ENCODE results near the gene RANBP1.
"Not testable (repeated sequence)": the region's sequence is repeated elsewhere in the genome, so short reads cannot be mapped to it uniquely, and the experiment has no call there.

The RANBP1 gene

DNA sequence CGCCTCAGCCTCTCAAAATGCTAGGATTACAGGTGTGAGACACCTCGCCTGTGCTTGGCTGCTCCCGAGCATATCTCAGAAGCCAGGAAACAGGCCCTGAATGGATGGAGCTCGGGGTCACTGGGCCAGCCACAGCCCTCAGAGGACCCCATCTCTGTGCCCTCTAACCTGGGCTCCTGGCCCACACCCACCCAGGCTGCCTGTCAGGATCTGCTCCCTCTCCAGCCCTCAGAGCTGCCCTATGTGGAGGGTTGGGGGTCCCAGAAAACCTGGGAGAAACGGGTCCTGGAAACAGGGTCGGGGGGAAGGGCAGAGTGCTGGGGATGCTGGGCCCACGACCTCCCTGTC lies 40.1 kb downstream of the RANBP1 start:
- H3K4me3 ChIP-seq (replicated peaks; ENCODE audit: low read depth, low read length) = no peak overlapping the region
- DNase-seq (ENCODE audit: low read depth) = no peak
- TF ChIP-seq, protein P1, sequence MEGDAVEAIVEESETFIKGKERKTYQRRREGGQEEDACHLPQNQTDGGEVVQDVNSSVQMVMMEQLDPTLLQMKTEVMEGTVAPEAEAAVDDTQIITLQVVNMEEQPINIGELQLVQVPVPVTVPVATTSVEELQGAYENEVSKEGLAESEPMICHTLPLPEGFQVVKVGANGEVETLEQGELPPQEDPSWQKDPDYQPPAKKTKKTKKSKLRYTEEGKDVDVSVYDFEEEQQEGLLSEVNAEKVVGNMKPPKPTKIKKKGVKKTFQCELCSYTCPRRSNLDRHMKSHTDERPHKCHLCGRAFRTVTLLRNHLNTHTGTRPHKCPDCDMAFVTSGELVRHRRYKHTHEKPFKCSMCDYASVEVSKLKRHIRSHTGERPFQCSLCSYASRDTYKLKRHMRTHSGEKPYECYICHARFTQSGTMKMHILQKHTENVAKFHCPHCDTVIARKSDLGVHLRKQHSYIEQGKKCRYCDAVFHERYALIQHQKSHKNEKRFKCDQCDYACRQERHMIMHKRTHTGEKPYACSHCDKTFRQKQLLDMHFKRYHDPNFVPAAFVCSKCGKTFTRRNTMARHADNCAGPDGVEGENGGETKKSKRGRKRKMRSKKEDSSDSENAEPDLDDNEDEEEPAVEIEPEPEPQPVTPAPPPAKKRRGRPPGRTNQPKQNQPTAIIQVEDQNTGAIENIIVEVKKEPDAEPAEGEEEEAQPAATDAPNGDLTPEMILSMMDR (IDR thresholded peaks at IDR 0.05; ENCODE audit: low read length, missing control alignments) = no peak

DNA sequence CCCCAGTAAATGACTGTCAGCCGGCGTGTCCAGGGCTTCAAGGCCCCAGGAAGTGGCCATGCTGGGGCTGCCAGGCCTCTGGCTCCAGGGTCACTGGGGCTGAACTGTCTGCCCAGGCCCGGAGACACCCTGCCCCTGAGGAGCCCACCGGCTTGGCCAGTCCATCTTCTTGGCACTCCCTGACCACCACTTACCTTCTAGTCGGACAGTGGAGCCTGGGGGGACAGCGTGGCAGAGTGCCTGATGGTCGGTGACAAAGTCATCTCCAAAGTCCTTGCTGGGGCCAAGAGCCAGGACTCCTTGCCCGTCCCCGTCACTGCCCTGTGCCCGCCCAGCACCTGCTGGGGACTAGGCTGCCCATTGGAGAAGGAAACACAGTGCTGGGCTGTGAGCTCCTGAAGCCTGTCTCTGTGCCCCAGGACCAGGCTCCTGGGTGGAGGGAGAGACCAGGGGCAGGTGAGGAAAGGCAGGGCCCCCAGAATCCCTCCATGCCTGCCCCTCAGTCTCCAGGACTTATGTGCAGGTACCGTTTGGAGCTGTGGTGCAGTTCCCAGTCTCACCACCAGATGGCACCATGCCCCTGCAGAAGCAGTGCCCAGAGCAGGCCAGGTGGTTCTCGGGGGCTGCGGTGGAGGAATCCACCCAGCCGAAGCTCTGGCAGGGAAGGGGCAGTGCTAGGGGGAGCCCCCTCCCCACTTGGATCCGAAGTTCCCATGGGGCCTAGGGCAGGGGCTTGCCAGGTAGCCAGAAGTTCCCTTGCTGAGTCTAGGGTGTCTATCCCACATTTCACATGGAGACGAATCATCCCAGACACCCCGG lies 40.9 kb downstream of the RANBP1 start:
- TF ChIP-seq, protein P1 (IDR thresholded peaks at IDR 0.05; ENCODE audit: low read length, missing control alignments) = peak; percentile 93
- no peak overlapping the region for H3K4me3 ChIP-seq (replicated peaks; ENCODE audit: low read depth, low read length)
- peak; percentile 81 for DNase-seq (ENCODE audit: low read depth)

DNA sequence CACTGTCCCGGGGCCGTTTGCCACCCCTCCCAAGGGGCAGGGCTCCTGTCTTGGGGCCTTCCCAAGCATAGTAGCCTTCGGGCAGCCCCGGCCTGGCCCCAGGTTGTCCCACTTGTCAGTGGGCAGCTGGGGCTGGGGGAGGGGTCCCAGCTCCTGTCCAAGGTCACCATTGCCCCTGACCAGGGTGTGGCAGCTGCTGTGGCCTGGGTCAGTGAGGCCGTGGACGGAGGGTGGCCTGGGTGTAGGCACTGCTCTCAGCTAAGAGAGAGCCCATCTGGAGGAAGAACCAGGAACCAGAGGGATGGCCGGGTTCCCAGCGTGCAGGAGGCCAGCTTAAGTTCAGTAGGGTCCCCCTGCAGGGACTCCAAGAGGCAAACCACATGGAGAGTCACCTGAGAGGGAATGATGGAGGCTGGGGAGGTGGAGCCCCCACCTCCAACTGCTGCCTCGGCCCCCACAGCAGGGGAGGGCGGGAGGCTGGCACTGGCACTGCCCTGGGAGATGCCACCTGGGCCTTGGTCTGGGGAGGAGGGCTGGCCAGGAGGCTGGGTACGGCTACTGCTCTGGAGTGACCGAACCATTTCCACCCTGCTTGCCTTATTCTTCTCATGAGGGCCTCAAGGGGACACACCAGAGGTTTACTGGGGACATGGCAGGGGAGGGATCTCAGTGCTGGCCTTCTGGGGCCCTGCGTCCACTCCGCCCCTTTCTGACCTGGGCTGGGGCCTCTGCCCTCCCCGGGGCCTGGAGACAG lies 41.7 kb downstream of the RANBP1 start:
- H3K4me3 ChIP-seq (replicated peaks; ENCODE audit: low read depth, low read length) = no peak overlapping the region
- no peak for DNase-seq (ENCODE audit: low read depth)
- TF ChIP-seq, protein P1 (IDR thresholded peaks at IDR 0.05; ENCODE audit: low read length, missing control alignments) = no peak

DNA sequence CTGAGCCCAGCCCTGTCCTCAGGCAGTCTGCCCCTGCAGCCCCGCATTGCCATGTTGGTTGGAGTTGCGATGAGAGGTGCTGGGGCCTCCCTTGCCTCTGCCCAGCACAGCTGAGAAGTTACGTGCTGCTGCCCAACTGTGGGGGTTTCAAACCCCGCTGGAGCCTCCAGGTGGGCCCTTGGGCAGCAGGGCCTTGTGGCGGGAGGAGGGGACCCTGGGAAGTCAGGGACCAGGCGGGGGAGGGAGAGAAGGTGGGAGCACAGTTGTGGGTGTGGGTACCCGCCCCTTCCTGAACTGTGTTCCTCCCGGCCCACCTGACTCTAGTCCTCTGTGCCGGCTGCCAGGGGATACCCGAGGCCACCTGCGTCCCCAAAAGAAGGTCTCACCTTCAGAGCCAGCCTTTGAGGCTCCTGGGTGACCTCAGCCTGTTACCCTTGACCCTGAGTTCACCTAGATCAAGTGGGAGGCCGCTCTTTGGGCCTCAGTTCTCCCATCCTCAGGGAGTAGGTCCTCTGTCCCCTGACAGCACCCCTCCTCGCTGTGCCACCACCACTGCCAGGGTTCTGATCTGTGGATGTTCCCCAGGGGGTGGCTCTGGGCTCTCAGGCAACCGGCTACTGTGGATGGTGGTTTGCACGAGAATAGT lies 42.6 kb downstream of the RANBP1 start:
- TF ChIP-seq, protein P1 (IDR thresholded peaks at IDR 0.05; ENCODE audit: low read length, missing control alignments) = no peak
- DNase-seq (ENCODE audit: low read depth) = no peak
- H3K4me3 ChIP-seq (replicated peaks; ENCODE audit: low read depth, low read length) = no peak overlapping the region

DNA sequence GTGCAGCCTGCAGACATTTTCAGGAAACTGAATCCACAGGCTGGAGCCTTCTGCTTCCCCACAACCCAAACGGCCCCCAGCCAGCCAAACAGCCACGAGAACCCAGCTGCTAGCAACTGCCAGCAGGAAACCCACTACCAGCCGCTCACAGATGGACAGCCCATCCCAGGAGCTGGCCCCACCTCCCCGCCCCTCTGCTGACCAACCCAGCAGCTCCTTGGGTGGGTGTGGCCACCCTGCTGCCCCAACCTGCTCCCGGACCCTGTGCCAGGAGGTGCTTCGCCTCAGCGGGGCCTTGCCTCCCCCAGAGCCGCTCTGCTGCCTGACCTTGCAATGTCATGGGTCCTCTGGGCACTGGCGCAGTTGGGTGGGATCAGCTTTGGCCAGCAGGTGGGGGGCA lies 43.2 kb downstream of the RANBP1 start:
- H3K4me3 ChIP-seq (replicated peaks; ENCODE audit: low read depth, low read length) = no peak overlapping the region
- TF ChIP-seq, protein P1 (IDR thresholded peaks at IDR 0.05; ENCODE audit: low read length, missing control alignments) = no peak
- DNase-seq (ENCODE audit: low read depth) = no peak

DNA sequence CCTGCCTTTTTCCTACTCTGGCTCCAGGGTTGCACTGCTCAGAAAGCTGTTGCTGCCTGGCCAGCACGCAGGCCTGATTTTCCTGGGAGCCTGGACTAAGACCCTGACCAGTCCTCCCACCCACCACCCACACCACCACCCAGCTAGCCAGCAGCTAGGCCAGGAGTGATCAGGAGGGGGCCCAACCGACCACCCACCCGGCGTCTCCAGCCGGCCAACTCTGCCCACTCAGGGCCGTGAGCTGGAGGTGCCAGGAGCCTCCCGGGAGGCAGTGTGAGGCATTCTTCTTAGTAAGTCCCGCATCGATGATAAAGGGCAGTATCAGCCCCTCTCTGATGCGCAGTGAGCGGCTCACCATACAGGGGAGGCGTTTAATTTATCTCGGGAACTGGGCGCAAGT lies 43.6 kb downstream of the RANBP1 start:
- H3K4me3 ChIP-seq (replicated peaks; ENCODE audit: low read depth, low read length); DNase-seq (ENCODE audit: low read depth): not testable (repeated sequence)

DNA sequence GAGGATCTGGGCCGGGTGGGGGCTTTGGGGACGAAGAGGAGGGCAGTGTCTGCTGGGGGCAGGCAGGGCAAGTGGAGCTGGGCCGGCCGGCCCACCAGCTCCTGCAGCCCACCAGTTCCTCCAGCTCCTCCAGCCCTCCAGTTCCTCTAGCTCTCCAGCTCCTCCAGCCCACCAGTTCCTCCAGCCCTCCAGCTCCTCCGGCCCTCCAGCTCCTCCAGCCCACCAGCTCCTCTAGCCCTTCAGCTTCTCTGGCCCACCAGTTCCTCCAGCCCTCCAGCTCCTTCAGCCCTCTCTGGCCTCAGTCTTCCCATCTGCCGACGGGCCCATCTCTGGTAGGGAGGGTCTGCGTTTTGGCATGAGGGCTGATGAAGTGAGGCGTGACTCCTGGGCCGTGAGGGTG lies 44.1 kb downstream of the RANBP1 start:
- no peak overlapping the region for H3K4me3 ChIP-seq (replicated peaks; ENCODE audit: low read depth, low read length)
- DNase-seq (ENCODE audit: low read depth) = no peak
- TF ChIP-seq, protein P1 (IDR thresholded peaks at IDR 0.05; ENCODE audit: low read length, missing control alignments) = no peak

Measured in fibroblast of pulmonary artery (primary cell).